Neural cell (in vitro differentiated cells): ENCODE data around the gene UBA5.

ENCODE experiments used
- CTCF ChIP-seq: fragments of 450-650 bp; IDR thresholded peaks from 2 replicates; pipeline ENCODE4 v1.5.1; 2014; ENCODE audit warnings: antibody characterized with exemption, mild to moderate bottlenecking, moderate library complexity; ENCODE audit not compliant: poor library complexity, severe bottlenecking
- EP300 ChIP-seq: fragments of 450-650 bp; conservative IDR thresholded peaks from 2 replicates; pipeline ENCODE4 v1.6.1; 2014; ENCODE audit warnings: antibody characterized with exemption, mild to moderate bottlenecking, moderate library complexity; ENCODE audit not compliant: poor library complexity, severe bottlenecking
- EZH2 ChIP-seq: fragments of 200-600, 300-800 bp; shearing (Covaris generic), sonication (generic); IDR thresholded peaks from 2 replicates; pipeline ENCODE4 v1.6.1; 2014; ENCODE audit warnings: antibody characterized with exemption, low read length, borderline replicate concordance, mild to moderate bottlenecking; ENCODE audit not compliant: insufficient read depth, poor library complexity, severe bottlenecking
- MXI1 ChIP-seq: fragments of 450-650 bp; conservative IDR thresholded peaks from 2 replicates; pipeline ENCODE4 v1.6.1; 2014; ENCODE audit warnings: antibody characterized with exemption, mild to moderate bottlenecking; ENCODE audit not compliant: poor library complexity, severe bottlenecking
- POLR2AphosphoS5 ChIP-seq: IDR thresholded peaks from 2 replicates; pipeline ENCODE4 v1.6.1; 2012
- RAD21 ChIP-seq: fragments of 450-650 bp; conservative IDR thresholded peaks from 2 replicates; pipeline ENCODE4 v1.6.1; 2014; ENCODE audit warnings: antibody characterized with exemption, mild to moderate bottlenecking, moderate library complexity
- REST ChIP-seq: IDR thresholded peaks from 2 replicates; pipeline ENCODE4 v1.6.1; 2012; ENCODE audit warnings: borderline replicate concordance
- TAF1 ChIP-seq: IDR thresholded peaks from 2 replicates; pipeline ENCODE4 v1.6.1; 2012; ENCODE audit warnings: low read depth

- TF ChIP-seq CTCF (no peak), POLR2AphosphoS5 (no peak), REST (no peak), MXI1 (no peak), TAF1 (no peak), RAD21 (no peak), EZH2 (no peak), EP300 (no peak)
Observed at GRCh38 chr3:132695422-132695821, 35.3 kb downstream of the UBA5 start.
